Breast epithelium (tissue), 3 donors: ENCODE data around the gene PHACTR2.

Experiments used
- CTCF ChIP-seq, 3 donors: fragments of 450-650 bp; IDR thresholded peaks; one replicate each; pipeline ENCODE4 v1.5.1; 2016 to 2017; ENCODE audit warnings: antibody characterized with exemption in 3 of 3, mild to moderate bottlenecking in 3 of 3, moderate library complexity in 3 of 3
- POLR2AphosphoS5 ChIP-seq, 3 donors: sonication (generic); formaldehyde crosslinking; IDR thresholded peaks; one replicate each; pipeline ENCODE4 v1.6.1; 2017; ENCODE audit warnings: antibody characterized with exemption in 3 of 3

DNA sequence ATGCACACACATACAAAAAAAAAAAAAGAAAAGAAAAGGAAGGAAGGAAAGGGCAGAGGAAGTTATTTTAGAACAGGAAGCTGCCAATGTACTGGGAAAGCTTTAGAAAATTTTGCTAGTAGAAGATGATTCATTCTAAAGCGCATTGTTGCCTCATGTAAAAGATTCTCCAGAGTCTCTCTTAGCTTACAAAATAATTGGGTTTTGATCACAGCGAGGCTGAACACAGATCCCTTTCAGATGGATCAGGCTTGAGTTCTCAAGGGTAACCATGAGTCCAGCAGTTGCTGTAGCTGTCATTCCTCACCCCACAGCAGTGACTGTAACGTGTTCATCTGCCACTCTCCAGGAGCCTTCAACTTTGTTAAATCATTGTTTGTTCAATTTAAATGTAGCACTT, 81.9 kb downstream of the PHACTR2 start:
- TF ChIP-seq CTCF (IDR thresholded peaks at IDR 0.05), result no peak
- TF ChIP-seq POLR2AphosphoS5 (IDR thresholded peaks at IDR 0.05), result no peak
